HEK293 (cell line): Measurements from ENCODE around the gene ID1.
A peak's percentile ranks its signal among the peaks of the same experiment; 100 is the strongest.

Experiments
- GLI4 ChIP-seq: fragments of 450-650 bp; formaldehyde crosslinking; IDR thresholded peaks from 2 replicates; pipeline ENCODE4 v1.5.1; 2016; ENCODE audit warnings: missing biosample characterization, missing genetic modification characterization
- PRDM1 ChIP-seq: fragments of 450-650 bp; formaldehyde crosslinking; IDR thresholded peaks from 2 replicates; pipeline ENCODE4; 2016; ENCODE audit warnings: missing biosample characterization, missing genetic modification characterization
- SALL2 ChIP-seq: fragments of 450-650 bp; formaldehyde crosslinking; IDR thresholded peaks from 2 replicates; pipeline ENCODE4 v1.5.0; 2017; ENCODE audit warnings: missing biosample characterization, mild to moderate bottlenecking, missing genetic modification characterization, borderline replicate concordance
- TRIM28 ChIP-seq: IDR thresholded peaks from 2 replicates; pipeline ENCODE4 v1.6.1; 2011; ENCODE audit warnings: low read length, control low read depth, borderline replicate concordance
- YY2 ChIP-seq: fragments of 450-650 bp; formaldehyde crosslinking; IDR thresholded peaks from 2 replicates; pipeline ENCODE4 v1.5.1; 2016; ENCODE audit warnings: missing biosample characterization, missing genetic modification characterization
- ZBTB8A ChIP-seq: fragments of 450-650 bp; formaldehyde crosslinking; IDR thresholded peaks from 2 replicates; pipeline ENCODE4 v1.5.1; 2016; ENCODE audit warnings: missing biosample characterization, missing genetic modification characterization
- ZEB2 ChIP-seq: fragments of 450-650 bp; formaldehyde crosslinking; IDR thresholded peaks from 2 replicates; pipeline ENCODE4 v1.5.1; 2016; ENCODE audit warnings: missing biosample characterization, missing genetic modification characterization
- ZFP41 ChIP-seq: fragments of 450-650 bp; formaldehyde crosslinking; IDR thresholded peaks from 2 replicates; pipeline ENCODE4 v1.5.1; 2016; ENCODE audit warnings: missing biosample characterization, missing genetic modification characterization, borderline replicate concordance
- ZNF292 ChIP-seq: fragments of 450-650 bp; formaldehyde crosslinking; IDR thresholded peaks from 2 replicates; pipeline ENCODE4 v1.5.1; 2016; ENCODE audit warnings: low read depth, missing biosample characterization, missing genetic modification characterization, borderline replicate concordance
- ZNF324 ChIP-seq: fragments of 450-650 bp; formaldehyde crosslinking; IDR thresholded peaks from 2 replicates; pipeline ENCODE4 v1.5.1; 2016; ENCODE audit warnings: missing biosample characterization, missing genetic modification characterization
- ZNF37A ChIP-seq: fragments of 450-650 bp; IDR thresholded peaks from 2 replicates; pipeline ENCODE4 v1.5.1; 2018; ENCODE audit warnings: missing biosample characterization, missing genetic modification characterization
- ZNF423 ChIP-seq: fragments of 450-650 bp; formaldehyde crosslinking; IDR thresholded peaks from 2 replicates; pipeline ENCODE4 v1.5.1; 2016; ENCODE audit warnings: missing biosample characterization, missing genetic modification characterization
- ZNF544 ChIP-seq: fragments of 450-650 bp; formaldehyde crosslinking; IDR thresholded peaks from 2 replicates; pipeline ENCODE4 v1.5.0; 2017; ENCODE audit warnings: missing biosample characterization, missing genetic modification characterization
- ZNF558 ChIP-seq: fragments of 450-650 bp; formaldehyde crosslinking; IDR thresholded peaks from 2 replicates; pipeline ENCODE4 v1.5.1; 2016; ENCODE audit warnings: missing biosample characterization, missing genetic modification characterization
- ZNF560 ChIP-seq: fragments of 450-650 bp; formaldehyde crosslinking; IDR thresholded peaks from 2 replicates; pipeline ENCODE4 v1.5.1; 2017; ENCODE audit warnings: missing biosample characterization, missing genetic modification characterization, borderline replicate concordance
- ZNF561 ChIP-seq: fragments of 450-650 bp; IDR thresholded peaks from 2 replicates; pipeline ENCODE4 v1.5.1; 2018; ENCODE audit warnings: missing biosample characterization, missing genetic modification characterization, borderline replicate concordance
- ZNF596 ChIP-seq: fragments of 450-650 bp; IDR thresholded peaks from 2 replicates; pipeline ENCODE4 v1.5.0; 2018; ENCODE audit warnings: missing biosample characterization, mild to moderate bottlenecking, missing genetic modification characterization, moderate library complexity
- ZNF610 ChIP-seq: fragments of 450-650 bp; formaldehyde crosslinking; IDR thresholded peaks from 2 replicates; pipeline ENCODE4 v1.5.1; 2016; ENCODE audit warnings: missing biosample characterization, missing genetic modification characterization, borderline replicate concordance
- ZNF626 ChIP-seq: fragments of 450-650 bp; sonication (Bioruptor Pico); formaldehyde crosslinking; IDR thresholded peaks from 2 replicates; pipeline ENCODE4 v1.5.1; 2018; ENCODE audit warnings: missing biosample characterization, missing genetic modification characterization, inconsistent platforms
- ZNF76 ChIP-seq: fragments of 450-650 bp; formaldehyde crosslinking; IDR thresholded peaks from 2 replicates; pipeline ENCODE4; 2016; ENCODE audit warnings: low read depth, missing biosample characterization, missing genetic modification characterization, borderline replicate concordance
- ZNF792 ChIP-seq: fragments of 450-650 bp; formaldehyde crosslinking; IDR thresholded peaks from 2 replicates; pipeline ENCODE4 v1.5.1; 2016; ENCODE audit warnings: missing biosample characterization, missing genetic modification characterization
- TF ChIP-seq, protein P1 (sequence below): IDR thresholded peaks from 2 replicates; pipeline ENCODE4 v1.6.1; 2011; ENCODE audit warnings: mild to moderate bottlenecking, low read depth, low read length, borderline replicate concordance
- TF ChIP-seq, protein P2 (sequence below): fragments of 450-650 bp; formaldehyde crosslinking; optimal IDR thresholded peaks from 2 replicates; pipeline ENCODE3; 2016; ENCODE audit warnings: missing biosample characterization, mild to moderate bottlenecking, missing genetic modification characterization
- TF ChIP-seq, protein P3 (sequence below): fragments of 450-650 bp; formaldehyde crosslinking; IDR thresholded peaks from 2 replicates; pipeline ENCODE4 v1.5.1; 2016; ENCODE audit warnings: missing biosample characterization, missing genetic modification characterization
- TF ChIP-seq, protein P4 (sequence below): fragments of 450-650 bp; IDR thresholded peaks from 2 replicates; pipeline ENCODE4 v1.5.1; 2018; ENCODE audit warnings: missing biosample characterization, missing genetic modification characterization
- TF ChIP-seq, protein P5 (sequence below): fragments of 450-650 bp; formaldehyde crosslinking; IDR thresholded peaks from 2 replicates; pipeline ENCODE4 v1.5.1; 2017; ENCODE audit warnings: missing biosample characterization, missing genetic modification characterization
- TF ChIP-seq, protein P6 (sequence below): fragments of 450-650 bp; formaldehyde crosslinking; IDR thresholded peaks from 2 replicates; pipeline ENCODE4 v1.5.1; 2016; ENCODE audit warnings: missing biosample characterization, missing genetic modification characterization

Gene ID1

DNA sequence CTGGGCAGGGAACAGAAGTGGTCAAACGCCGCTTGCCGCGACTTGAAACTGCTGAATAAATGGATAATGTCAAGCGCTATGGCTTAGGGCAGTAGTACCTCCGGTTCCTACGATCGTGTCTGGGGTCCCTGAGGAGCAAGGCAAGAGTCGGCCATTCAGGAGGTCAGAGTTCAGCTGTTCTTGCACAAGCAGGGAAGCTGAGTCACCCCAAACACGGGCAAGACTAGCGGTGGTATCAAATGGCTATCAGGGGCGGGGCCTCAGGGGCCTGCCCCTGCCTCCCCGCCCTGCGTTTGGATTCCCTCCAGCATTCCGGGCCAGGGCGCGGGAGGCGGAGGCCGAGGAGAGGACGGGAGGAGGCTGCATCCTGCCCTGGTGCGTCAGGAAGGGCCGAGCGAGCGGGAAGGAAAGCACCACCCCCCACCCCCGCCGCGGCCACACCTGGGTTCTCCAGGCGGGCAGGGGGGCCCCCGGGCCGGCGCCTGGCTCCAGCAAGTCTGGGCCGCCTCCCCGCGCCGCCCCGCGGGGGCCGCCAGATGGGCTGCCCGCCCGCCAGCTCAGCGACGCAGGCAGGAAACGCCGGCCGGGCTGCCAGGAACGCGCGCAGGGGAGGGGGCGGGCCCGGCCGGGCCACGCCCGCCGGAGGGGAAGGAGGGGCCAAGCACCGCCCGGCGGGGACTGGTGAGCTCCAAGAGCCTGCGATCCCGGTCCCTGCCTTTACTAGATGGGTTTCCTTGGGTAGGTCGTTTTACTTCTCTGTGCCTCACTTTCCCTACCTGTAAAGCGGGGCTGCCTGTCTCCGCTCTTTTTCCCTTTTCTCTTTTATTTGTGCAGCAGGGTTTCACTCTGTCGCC, 32.2 kb upstream of the ID1 start (continued):
- TF ChIP-seq, protein P1, sequence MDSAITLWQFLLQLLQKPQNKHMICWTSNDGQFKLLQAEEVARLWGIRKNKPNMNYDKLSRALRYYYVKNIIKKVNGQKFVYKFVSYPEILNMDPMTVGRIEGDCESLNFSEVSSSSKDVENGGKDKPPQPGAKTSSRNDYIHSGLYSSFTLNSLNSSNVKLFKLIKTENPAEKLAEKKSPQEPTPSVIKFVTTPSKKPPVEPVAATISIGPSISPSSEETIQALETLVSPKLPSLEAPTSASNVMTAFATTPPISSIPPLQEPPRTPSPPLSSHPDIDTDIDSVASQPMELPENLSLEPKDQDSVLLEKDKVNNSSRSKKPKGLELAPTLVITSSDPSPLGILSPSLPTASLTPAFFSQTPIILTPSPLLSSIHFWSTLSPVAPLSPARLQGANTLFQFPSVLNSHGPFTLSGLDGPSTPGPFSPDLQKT, result no peak
- TF ChIP-seq ZBTB8A (peak; percentile 75), ZNF324 (tag by site-specific recombination) (peak; percentile 80), ZNF596 (tag by site-specific recombination) (peak; percentile 80), ZNF37A (tag by site-specific recombination) (no peak), ZNF558 (tag by site-specific recombination) (no peak), ZNF626 (no peak), GLI4 (tag by site-specific recombination) (no peak), ZNF544 (tag by site-specific recombination) (no peak), ZEB2 (tag by site-specific recombination) (peak; percentile 96), ZNF792 (tag by site-specific recombination) (no peak), ZNF561 (tag by site-specific recombination) (peak; percentile 97), ZNF610 (tag by site-specific recombination) (no peak), SALL2 (no peak), TRIM28 (no peak), ZNF76 (tag by site-specific recombination) (0 out of 2 replicates have a peak, but pooled peaks have one; percentile 24), ZNF292 (no peak), ZNF560 (tag by site-specific recombination) (no peak), ZFP41 (no peak), PRDM1 (tag by site-specific recombination) (peak; percentile 95), ZNF423 (no peak), YY2 (tag by site-specific recombination) (peak; percentile 66)
- TF ChIP-seq, protein P2, sequence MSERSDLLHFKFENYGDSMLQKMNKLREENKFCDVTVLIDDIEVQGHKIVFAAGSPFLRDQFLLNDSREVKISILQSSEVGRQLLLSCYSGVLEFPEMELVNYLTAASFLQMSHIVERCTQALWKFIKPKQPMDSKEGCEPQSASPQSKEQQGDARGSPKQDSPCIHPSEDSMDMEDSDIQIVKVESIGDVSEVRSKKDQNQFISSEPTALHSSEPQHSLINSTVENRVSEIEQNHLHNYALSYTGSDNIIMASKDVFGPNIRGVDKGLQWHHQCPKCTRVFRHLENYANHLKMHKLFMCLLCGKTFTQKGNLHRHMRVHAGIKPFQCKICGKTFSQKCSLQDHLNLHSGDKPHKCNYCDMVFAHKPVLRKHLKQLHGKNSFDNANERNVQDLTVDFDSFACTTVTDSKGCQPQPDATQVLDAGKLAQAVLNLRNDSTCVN (tag by site-specific recombination), result peak; percentile 68
- TF ChIP-seq, protein P3, sequence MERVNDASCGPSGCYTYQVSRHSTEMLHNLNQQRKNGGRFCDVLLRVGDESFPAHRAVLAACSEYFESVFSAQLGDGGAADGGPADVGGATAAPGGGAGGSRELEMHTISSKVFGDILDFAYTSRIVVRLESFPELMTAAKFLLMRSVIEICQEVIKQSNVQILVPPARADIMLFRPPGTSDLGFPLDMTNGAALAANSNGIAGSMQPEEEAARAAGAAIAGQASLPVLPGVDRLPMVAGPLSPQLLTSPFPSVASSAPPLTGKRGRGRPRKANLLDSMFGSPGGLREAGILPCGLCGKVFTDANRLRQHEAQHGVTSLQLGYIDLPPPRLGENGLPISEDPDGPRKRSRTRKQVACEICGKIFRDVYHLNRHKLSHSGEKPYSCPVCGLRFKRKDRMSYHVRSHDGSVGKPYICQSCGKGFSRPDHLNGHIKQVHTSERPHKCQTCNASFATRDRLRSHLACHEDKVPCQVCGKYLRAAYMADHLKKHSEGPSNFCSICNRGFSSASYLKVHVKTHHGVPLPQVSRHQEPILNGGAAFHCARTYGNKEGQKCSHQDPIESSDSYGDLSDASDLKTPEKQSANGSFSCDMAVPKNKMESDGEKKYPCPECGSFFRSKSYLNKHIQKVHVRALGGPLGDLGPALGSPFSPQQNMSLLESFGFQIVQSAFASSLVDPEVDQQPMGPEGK (tag by site-specific recombination), result peak; percentile 90
- TF ChIP-seq, protein P4, sequence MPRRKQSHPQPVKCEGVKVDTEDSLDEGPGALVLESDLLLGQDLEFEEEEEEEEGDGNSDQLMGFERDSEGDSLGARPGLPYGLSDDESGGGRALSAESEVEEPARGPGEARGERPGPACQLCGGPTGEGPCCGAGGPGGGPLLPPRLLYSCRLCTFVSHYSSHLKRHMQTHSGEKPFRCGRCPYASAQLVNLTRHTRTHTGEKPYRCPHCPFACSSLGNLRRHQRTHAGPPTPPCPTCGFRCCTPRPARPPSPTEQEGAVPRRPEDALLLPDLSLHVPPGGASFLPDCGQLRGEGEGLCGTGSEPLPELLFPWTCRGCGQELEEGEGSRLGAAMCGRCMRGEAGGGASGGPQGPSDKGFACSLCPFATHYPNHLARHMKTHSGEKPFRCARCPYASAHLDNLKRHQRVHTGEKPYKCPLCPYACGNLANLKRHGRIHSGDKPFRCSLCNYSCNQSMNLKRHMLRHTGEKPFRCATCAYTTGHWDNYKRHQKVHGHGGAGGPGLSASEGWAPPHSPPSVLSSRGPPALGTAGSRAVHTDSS, result no peak; the same call in 1 of the 2 replicates
- TF ChIP-seq, protein P5, sequence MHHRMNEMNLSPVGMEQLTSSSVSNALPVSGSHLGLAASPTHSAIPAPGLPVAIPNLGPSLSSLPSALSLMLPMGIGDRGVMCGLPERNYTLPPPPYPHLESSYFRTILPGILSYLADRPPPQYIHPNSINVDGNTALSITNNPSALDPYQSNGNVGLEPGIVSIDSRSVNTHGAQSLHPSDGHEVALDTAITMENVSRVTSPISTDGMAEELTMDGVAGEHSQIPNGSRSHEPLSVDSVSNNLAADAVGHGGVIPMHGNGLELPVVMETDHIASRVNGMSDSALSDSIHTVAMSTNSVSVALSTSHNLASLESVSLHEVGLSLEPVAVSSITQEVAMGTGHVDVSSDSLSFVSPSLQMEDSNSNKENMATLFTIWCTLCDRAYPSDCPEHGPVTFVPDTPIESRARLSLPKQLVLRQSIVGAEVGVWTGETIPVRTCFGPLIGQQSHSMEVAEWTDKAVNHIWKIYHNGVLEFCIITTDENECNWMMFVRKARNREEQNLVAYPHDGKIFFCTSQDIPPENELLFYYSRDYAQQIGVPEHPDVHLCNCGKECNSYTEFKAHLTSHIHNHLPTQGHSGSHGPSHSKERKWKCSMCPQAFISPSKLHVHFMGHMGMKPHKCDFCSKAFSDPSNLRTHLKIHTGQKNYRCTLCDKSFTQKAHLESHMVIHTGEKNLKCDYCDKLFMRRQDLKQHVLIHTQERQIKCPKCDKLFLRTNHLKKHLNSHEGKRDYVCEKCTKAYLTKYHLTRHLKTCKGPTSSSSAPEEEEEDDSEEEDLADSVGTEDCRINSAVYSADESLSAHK (tag by site-specific recombination), result peak; percentile 94
- TF ChIP-seq, protein P6, sequence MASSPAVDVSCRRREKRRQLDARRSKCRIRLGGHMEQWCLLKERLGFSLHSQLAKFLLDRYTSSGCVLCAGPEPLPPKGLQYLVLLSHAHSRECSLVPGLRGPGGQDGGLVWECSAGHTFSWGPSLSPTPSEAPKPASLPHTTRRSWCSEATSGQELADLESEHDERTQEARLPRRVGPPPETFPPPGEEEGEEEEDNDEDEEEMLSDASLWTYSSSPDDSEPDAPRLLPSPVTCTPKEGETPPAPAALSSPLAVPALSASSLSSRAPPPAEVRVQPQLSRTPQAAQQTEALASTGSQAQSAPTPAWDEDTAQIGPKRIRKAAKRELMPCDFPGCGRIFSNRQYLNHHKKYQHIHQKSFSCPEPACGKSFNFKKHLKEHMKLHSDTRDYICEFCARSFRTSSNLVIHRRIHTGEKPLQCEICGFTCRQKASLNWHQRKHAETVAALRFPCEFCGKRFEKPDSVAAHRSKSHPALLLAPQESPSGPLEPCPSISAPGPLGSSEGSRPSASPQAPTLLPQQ (tag by site-specific recombination), result peak; percentile 73
